GM18502 (cell line): ENCODE results near the gene UCN3.
"Not testable (repeated sequence)": the region's sequence is repeated elsewhere in the genome, so short reads cannot be mapped to it uniquely, and the experiment has no call there.

Experiments
- ATAC-seq: cut with Tn5 transposase; IDR thresholded peaks from one replicate; pipeline ENCODE4 v1.9.1; 2021; ENCODE audit warnings: mild to moderate bottlenecking; ENCODE audit not compliant: unreplicated experiment, poor library complexity

Gene UCN3

GRCh38 chr10:5402798-5403197 is 38.0 kb downstream of the UCN3 start:
- ATAC-seq = no peak

GRCh38 chr10:5404208-5405041 is 39.7 kb downstream of the UCN3 start, which contains the start of gene TUBAL3:
Gene TUBAL3 (minus strand): TSS chr10:5404828. CDS start chr10:5404792, 36 bp downstream.
- no peak for ATAC-seq

- no peak for ATAC-seq
Measured at GRCh38 chr10:5406918-5407317, 42.2 kb downstream of the UCN3 start.

GRCh38 chr10:5410787-5411186 is 46.0 kb downstream of the UCN3 start:
- not testable (repeated sequence) for ATAC-seq

- no peak for ATAC-seq
Measured at GRCh38 chr10:5411941-5412276, 47.1 kb downstream of the UCN3 start.

GRCh38 chr10:5412277-5412941 is 47.6 kb downstream of the UCN3 start, which contains the start of gene NET1:
Gene NET1 (plus strand): TSS chr10:5412557. CDS start chr10:5412693, 136 bp downstream.
- peak; percentile 98 for ATAC-seq

- no peak for ATAC-seq
Measured at GRCh38 chr10:5413012-5413938, 48.5 kb downstream of the UCN3 start.

- no peak for ATAC-seq
Measured at GRCh38 chr10:5416981-5417380, 52.2 kb downstream of the UCN3 start.

- ATAC-seq = no peak
Measured at GRCh38 chr10:5418584-5418983, 53.8 kb downstream of the UCN3 start.

GRCh38 chr10:5419466-5420094 is 54.8 kb downstream of the UCN3 start:
- no peak for ATAC-seq

GRCh38 chr10:5423771-5424170 is 59.0 kb downstream of the UCN3 start:
- no peak for ATAC-seq
